HuH-7.5 (cell line): ENCODE measurements around the gene ACSF2.
A peak's percentile ranks its signal among the peaks of the same experiment; 100 is the strongest.

ENCODE experiments used
- DNase-seq: peaks from one replicate; pipeline ENCODE4 v3.0.0; 2011; ENCODE audit warnings: low spot score

The ACSF2 gene

GRCh38 chr17:50440172-50440837 lies 14.3 kb downstream of the ACSF2 start:
- no peak for DNase-seq

GRCh38 chr17:50440838-50441829 lies 15.1 kb downstream of the ACSF2 start:
- DNase-seq = no peak

GRCh38 chr17:50443505-50443974 lies 17.5 kb downstream of the ACSF2 start:
- no peak for DNase-seq

- no peak for DNase-seq
Measured at GRCh38 chr17:50444841-50445715, 19.1 kb downstream of the ACSF2 start.

GRCh38 chr17:50445730-50446325 lies 19.8 kb downstream of the ACSF2 start:
- no peak for DNase-seq

- no peak for DNase-seq
Measured at GRCh38 chr17:50447870-50448595, 22.0 kb downstream of the ACSF2 start.

GRCh38 chr17:50448643-50449042 lies 22.6 kb downstream of the ACSF2 start:
- no peak for DNase-seq

GRCh38 chr17:50451943-50452629 lies 26.1 kb downstream of the ACSF2 start:
- DNase-seq = no peak

GRCh38 chr17:50452630-50453300 lies 26.7 kb downstream of the ACSF2 start:
- no peak for DNase-seq

- DNase-seq = no peak
Measured at GRCh38 chr17:50453901-50454300, 27.9 kb downstream of the ACSF2 start.

- DNase-seq = no peak
Measured at GRCh38 chr17:50457621-50458020, 31.6 kb downstream of the ACSF2 start.

GRCh38 chr17:50458270-50458669 lies 32.3 kb downstream of the ACSF2 start:
- DNase-seq = no peak

GRCh38 chr17:50458701-50459676 lies 33.0 kb downstream of the ACSF2 start:
- DNase-seq = peak; percentile 66

GRCh38 chr17:50459756-50460155 lies 33.7 kb downstream of the ACSF2 start:
- no peak for DNase-seq

- DNase-seq = no peak
Measured at GRCh38 chr17:50460831-50461526, 35.0 kb downstream of the ACSF2 start.

GRCh38 chr17:50461550-50462132 lies 35.6 kb downstream of the ACSF2 start:
- no peak for DNase-seq

GRCh38 chr17:50462446-50462845 lies 36.4 kb downstream of the ACSF2 start:
- DNase-seq = no peak

- no peak for DNase-seq
Measured at GRCh38 chr17:50464121-50464520, 38.1 kb downstream of the ACSF2 start.
